GM12878 (cell line): ENCODE measurements around the gene HAND1. TPM values are rescaled to one million over a fixed set of nuclear protein-coding genes. Genes with fewer than 3 reads are reported as not detected.

Experiments
- ATAC-seq: fragments of 200-7000 bp; cut with Tn5 transposase; 3 replicates; pipeline ENCODE4 v1.9.1; 2020; ENCODE audit warnings: mild to moderate bottlenecking, moderate library complexity
- BruUV-seq: library from RNA; stranded (reverse); fragments of 400-500 nt; replicated peaks from 2 replicates; lab custom pipeline; 2021; lab: Mats Ljungman, UMichigan
- CTCF ChIA-PET: fragments of 300-600 bp; sonication (Branson Sonifier 250); formaldehyde crosslinking; extraction: SDS; loops from one replicate; lab custom pipeline; 2021; ENCODE audit warnings: inconsistent platforms; lab: Yijun Ruan, JAX
- POLR2A ChIA-PET: fragments of 350-600 bp; formaldehyde crosslinking; extraction: SDS; loops from one replicate; lab custom pipeline; 2021; ENCODE audit warnings: inconsistent platforms; lab: Charles Lee
- RAD21 ChIA-PET: fragments of 300-600 bp; sonication (Branson Sonifier 250); formaldehyde crosslinking; loops from one replicate; lab custom pipeline; 2023; ENCODE audit warnings: antibody characterized with exemption; ENCODE audit not compliant: unreplicated experiment; lab: Charles Lee
- SMC1A ChIA-PET: fragments of 300-600 bp; sonication (Branson Sonifier 250); formaldehyde crosslinking; loops from one replicate; lab custom pipeline; 2023; ENCODE audit not compliant: unreplicated experiment, uncharacterized antibody; lab: Charles Lee
- DNase-seq: peaks from one replicate; pipeline ENCODE4 v3.0.0-alpha.2; 2011; ENCODE audit warnings: low read depth, low spot score
- FAIRE-seq: peaks from 3 replicates; lab custom pipeline; 2011; peaks lifted over from hg19 to GRCh38; lab: Jason Lieb, UNC
- H2AFZ ChIP-seq: 2 replicates; pipeline ENCODE4 v1.6.0; 2011; ENCODE audit warnings: low read depth, low read length, control low read depth; ENCODE audit not compliant: control insufficient read depth
- H3K27ac ChIP-seq: 2 replicates; pipeline ENCODE4 v1.5.1; 2011; ENCODE audit warnings: control low read depth; ENCODE audit not compliant: control insufficient read depth, insufficient read depth
- H3K27me3 ChIP-seq, 2 experiments: replicated peaks in 1 of 2; 2 replicates each; pipeline versions ENCODE4 v1.6.0 to v1.6.1; 2011; ENCODE audit warnings: low read length in 1 of 2; ENCODE audit not compliant: control insufficient read depth in 2 of 2, insufficient read depth in 2 of 2
- H3K36me3 ChIP-seq, 2 experiments: 2 replicates each; pipeline ENCODE4 v1.5.1; 2011; ENCODE audit warnings: low read length in 1 of 2; ENCODE audit not compliant: control insufficient read depth in 2 of 2, insufficient read depth in 2 of 2
- H3K4me1 ChIP-seq: 2 replicates; pipeline ENCODE4 v1.6.1; 2011; ENCODE audit warnings: mild to moderate bottlenecking, low read length, moderate library complexity, mixed read lengths; ENCODE audit not compliant: control insufficient read depth, insufficient read depth
- H3K4me2 ChIP-seq: 2 replicates; pipeline ENCODE4 v1.6.0; 2011; ENCODE audit warnings: control low read depth; ENCODE audit not compliant: control insufficient read depth, insufficient read depth
- H3K4me3 ChIP-seq: fragments of 200-600 bp; sonication (generic); 2 replicates; pipeline ENCODE4 v1.5.1; 2016
- H3K79me2 ChIP-seq: 2 replicates; pipeline ENCODE4 v1.6.0; 2011; ENCODE audit warnings: low read length; ENCODE audit not compliant: control insufficient read depth, insufficient read depth
- H3K9ac ChIP-seq: 2 replicates; pipeline ENCODE4 v1.8.0; 2011; ENCODE audit warnings: low read length, control low read depth, mixed read lengths; ENCODE audit not compliant: control insufficient read depth, insufficient read depth
- H3K9me3 ChIP-seq: replicated peaks from 3 replicates; pipeline ENCODE4 v1.5.1; 2011; ENCODE audit warnings: mild to moderate bottlenecking, low read length; ENCODE audit not compliant: control insufficient read depth, insufficient read depth
- H4K20me1 ChIP-seq: 2 replicates; pipeline ENCODE4 v1.6.0; 2011; ENCODE audit not compliant: control insufficient read depth, insufficient read depth
- ATF3 ChIP-seq: IDR thresholded peaks from 2 replicates; pipeline ENCODE4 v1.6.1; 2011; ENCODE audit warnings: low read depth, mild to moderate bottlenecking, low read length, moderate library complexity, borderline replicate concordance; ENCODE audit errors: extremely low read depth
- ELK1 ChIP-seq: IDR thresholded peaks from 2 replicates; pipeline ENCODE4 v1.6.1; 2012; ENCODE audit warnings: low read depth, low read length, improper control_type of control experiment
- FOS ChIP-seq: IDR thresholded peaks from 3 replicates; pipeline ENCODE4 v1.6.1; 2011; ENCODE audit warnings: borderline replicate concordance; ENCODE audit not compliant: insufficient read length; ENCODE audit errors: extremely low read depth
- HDGF ChIP-seq: fragments of 450-650 bp; IDR thresholded peaks from 2 replicates; pipeline ENCODE4 v1.6.1; 2016; ENCODE audit warnings: antibody characterized with exemption
- JUND ChIP-seq: IDR thresholded peaks from 2 replicates; pipeline ENCODE4 v1.6.1; 2012; ENCODE audit warnings: low read depth, mild to moderate bottlenecking, low read length, improper control_type of control experiment, moderate library complexity
- MYC ChIP-seq: IDR thresholded peaks from 2 replicates; pipeline ENCODE4 v1.6.1; 2011; ENCODE audit warnings: mild to moderate bottlenecking, low read length, moderate library complexity, inconsistent platforms; ENCODE audit not compliant: insufficient read depth, insufficient replicate concordance, insufficient read length, severe bottlenecking
- RUNX3 ChIP-seq: IDR thresholded peaks from 2 replicates; pipeline ENCODE4 v1.6.1; 2012; ENCODE audit warnings: low read length, inconsistent platforms
- SUZ12 ChIP-seq: fragments of 200-600 bp; sonication (generic); IDR thresholded peaks from one replicate; pipeline ENCODE4 v1.6.1; 2018; ENCODE audit warnings: antibody characterized with exemption, mild to moderate bottlenecking; ENCODE audit not compliant: unreplicated experiment
- TARDBP ChIP-seq: IDR thresholded peaks from 2 replicates; pipeline ENCODE4 v1.6.1; 2016; ENCODE audit warnings: borderline replicate concordance
- ZSCAN29 ChIP-seq: fragments of 450-650 bp; IDR thresholded peaks from 2 replicates; pipeline ENCODE4 v1.6.1; 2017; ENCODE audit warnings: mild to moderate bottlenecking, moderate library complexity
- WGBS: methylation state at CpG from one replicate; pipeline ENCODE4 v1.1.6; 2016; ENCODE audit warnings: low lambda C conversion rate; ENCODE audit not compliant: insufficient replicate concordance, insufficient coverage; ENCODE audit errors: missing lambda C conversion rate; 5-methylcytosine and 5-hydroxymethylcytosine counted together
- in situ Hi-C: fragments of 300-500 bp; cut with MboI; formaldehyde crosslinking; loops from 9 replicates; pipeline ENCODE4 v1.14.3; 2018; ENCODE audit warnings: mixed read lengths
- intact Hi-C: fragments of 100-400 bp; cut with micrococcal nuclease; formaldehyde crosslinking; loops from one replicate; pipeline ENCODE4 v1.14.2; 2022; ENCODE audit not compliant: unreplicated experiment
- polyA plus RNA-seq, 11 experiments: library from polyadenylated mRNA; depleted of rRNA in 4 of 11; unstranded in 6 of 11; stranded (reverse) in 5 of 11; fragments of >200 nt; fragmentation: Nextera tagmentation in 4 of 11; fragmentation: Illumina TruSeq in 1 of 11; extraction: Ambion mirVana in 4 of 11; extraction: Trizol in 1 of 11; gene quantifications; 1 replicate in 1 of 11; 2 replicates in 10 of 11; pipeline versions ENCODE4 v1.2.1 to v1.2.3, GENCODE V29; 2011 to 2016; ENCODE audit warnings: inconsistent platforms in 2 of 11, missing spikeins in 2 of 11, low read depth in 1 of 11
- total RNA-seq, 4 experiments: library from RNA; depleted of rRNA in 3 of 4; stranded (reverse); fragments of >200 nt in 3 of 4; fragmentation: Illumina TruSeq in 1 of 4; extraction: Trizol in 1 of 4; gene quantifications; 2 replicates each; pipeline versions ENCODE4 v1.2.1 to v1.2.3, GENCODE V29; 2013 to 2021

Gene HAND1
- total and polyA plus RNA-seq, 10 of the 15 experiments (the other 5 are each of a cell fraction or from before 2014, with no cell fraction given), result 0.06 to 0.41 (median 0.27) TPM; not detected in 4

- Histone ChIP-seq H3K27me3 (no peaks in the 10 kb centered on the region), H3K79me2 (no peaks in the 10 kb centered on the region), H2AFZ (no peak overlapping the region), H3K9me3 (no peaks in the 10 kb centered on the region), H3K27ac (no peak overlapping the region), H3K4me1 (no peaks in the 10 kb centered on the region)
- no peak for FAIRE-seq
- no peak for DNase-seq
- RAD21 ChIA-PET, result no interaction called here
- BruUV-seq, result no TSS peak
- intact Hi-C loops, result no loop called here
- TF ChIP-seq TARDBP (no peak), MYC (no peak), ZSCAN29 (no peak), RUNX3 (no peak), SUZ12 (no peak), FOS (no peak), ELK1 (no peak), ATF3 (no peak), HDGF (no peak), JUND (no peak)
- TF ChIP-seq, all 136 proteins: peak for 0
- Histone ChIP-seq H3K4me3 (no peak overlapping the region), H3K4me2 (no peak overlapping the region), H3K9ac (no peak overlapping the region), H4K20me1 (no peaks in the 10 kb centered on the region), H3K36me3 (peaks cover 3 to 32% of the 10 kb centered on the region in 2 experiments)
- ATAC-seq, result no peak
- in situ Hi-C loops, result no loop called here
- SMC1A ChIA-PET, result interaction anchor here (1.2 kb wide), 1 partner anchor 11 kb away, joined by 3 read pairs; no protein-coding TSS in a partner anchor
- CTCF ChIA-PET, result interaction anchor here (1.0 kb wide), 1 partner anchor 65 kb away, joined by 3 read pairs; no protein-coding TSS in a partner anchor
- POLR2A ChIA-PET, result no interaction called here
- 94% methylated on average over 5 of the region's 5 CpGs for WGBS
These were observed 22.4 kb downstream of the HAND1 start for GRCh38 chr5:154455585-154455984.
